ENCODE results near the gene XBP1.

DNA sequence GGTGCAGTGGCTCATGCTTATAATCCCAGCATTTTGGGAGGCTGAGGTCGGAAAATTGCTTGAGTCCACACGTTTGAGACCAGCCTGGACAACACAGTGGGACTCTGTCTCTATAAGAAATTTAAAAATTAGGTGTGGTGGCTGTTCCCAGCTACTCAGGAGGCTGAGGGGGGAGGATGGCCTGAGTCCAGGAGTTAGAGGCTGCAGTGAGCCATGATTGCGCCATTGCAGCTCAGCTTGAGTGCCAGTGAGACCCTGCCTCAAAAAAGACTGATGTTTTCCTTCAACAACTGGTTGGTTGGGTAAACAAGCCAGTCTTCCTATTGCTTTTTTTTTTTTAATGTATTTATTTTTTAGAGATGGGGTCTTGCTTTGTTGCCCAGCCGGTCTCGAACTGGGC is 9.2 kb downstream of the XBP1 start:
- TF ChIP-seq POLR2A (IDR thresholded peaks at IDR 0.05; ENCODE audit: low read depth, low read length) = no peak
- TF ChIP-seq, protein P1, sequence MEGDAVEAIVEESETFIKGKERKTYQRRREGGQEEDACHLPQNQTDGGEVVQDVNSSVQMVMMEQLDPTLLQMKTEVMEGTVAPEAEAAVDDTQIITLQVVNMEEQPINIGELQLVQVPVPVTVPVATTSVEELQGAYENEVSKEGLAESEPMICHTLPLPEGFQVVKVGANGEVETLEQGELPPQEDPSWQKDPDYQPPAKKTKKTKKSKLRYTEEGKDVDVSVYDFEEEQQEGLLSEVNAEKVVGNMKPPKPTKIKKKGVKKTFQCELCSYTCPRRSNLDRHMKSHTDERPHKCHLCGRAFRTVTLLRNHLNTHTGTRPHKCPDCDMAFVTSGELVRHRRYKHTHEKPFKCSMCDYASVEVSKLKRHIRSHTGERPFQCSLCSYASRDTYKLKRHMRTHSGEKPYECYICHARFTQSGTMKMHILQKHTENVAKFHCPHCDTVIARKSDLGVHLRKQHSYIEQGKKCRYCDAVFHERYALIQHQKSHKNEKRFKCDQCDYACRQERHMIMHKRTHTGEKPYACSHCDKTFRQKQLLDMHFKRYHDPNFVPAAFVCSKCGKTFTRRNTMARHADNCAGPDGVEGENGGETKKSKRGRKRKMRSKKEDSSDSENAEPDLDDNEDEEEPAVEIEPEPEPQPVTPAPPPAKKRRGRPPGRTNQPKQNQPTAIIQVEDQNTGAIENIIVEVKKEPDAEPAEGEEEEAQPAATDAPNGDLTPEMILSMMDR (IDR thresholded peaks at IDR 0.05; ENCODE audit: extremely low read depth in 1 of 2, insufficient read depth in 1 of 2, low read depth in 1 of 2, low read length in 2 of 2) = no peak
- TF ChIP-seq EZH2 (IDR thresholded peaks at IDR 0.05; ENCODE audit: borderline replicate concordance, low read depth, low read length, severe bottlenecking) = no peak
- no peak for TF ChIP-seq MYC (IDR thresholded peaks at IDR 0.05; ENCODE audit: low read depth, low read length)

All from endothelial cell of umbilical vein (primary cell).